Esophagus muscularis mucosa (tissue), 4 donors: ENCODE measurements around the gene BATF2. TPM values are rescaled to one million over a fixed set of nuclear protein-coding genes. Genes with fewer than 3 reads are reported as not detected.
A peak's percentile ranks its signal among the peaks of the same experiment; 100 is the strongest.

ENCODE experiments used
- DNase-seq: peaks from one replicate; pipeline ENCODE4 v3.0.0-alpha.2; 2017; ENCODE audit errors: extremely low spot score
- H3K27ac ChIP-seq, 4 donors: fragments of 200-600 bp; sonication (generic); replicated peaks in 1 of 4; 1 replicate in 3 of 4; 2 replicates in 1 of 4; pipeline ENCODE4 v1.5.1; 2016 to 2019; ENCODE audit warnings: mild to moderate bottlenecking in 1 of 4
- H3K27me3 ChIP-seq, 4 donors: fragments of 200-600 bp; sonication (generic); one replicate each; pipeline versions ENCODE4 v1.5.1 to v1.6.0; 2016 to 2019
- H3K36me3 ChIP-seq, 4 donors: fragments of 200-600 bp; sonication (generic); one replicate each; pipeline ENCODE4 v1.5.1; 2016 to 2019
- H3K4me1 ChIP-seq, 4 donors: fragments of 200-600 bp; sonication (generic); one replicate each; pipeline ENCODE4 v1.5.1; 2016 to 2019
- H3K4me3 ChIP-seq, 4 donors: fragments of 200-600 bp; sonication (generic); 1 replicate in 2 of 4; 2 replicates in 2 of 4; pipeline ENCODE4 v1.5.1; 2016 to 2019; ENCODE audit warnings: mild to moderate bottlenecking in 4 of 4, moderate library complexity in 1 of 4
- H3K9me3 ChIP-seq, 4 donors: fragments of 200-600 bp; sonication (generic); 1 replicate in 3 of 4; 2 replicates in 1 of 4; pipeline ENCODE4 v1.5.1; 2016 to 2019
- CTCF ChIP-seq, 3 experiments: fragments of 200-600 bp in 2 of 3; fragments of 450-650 bp in 1 of 3; sonication (generic) in 2 of 3; IDR thresholded peaks; one replicate each; pipeline ENCODE4 v1.5.1; 2017 to 2019; ENCODE audit warnings: antibody characterized with exemption in 3 of 3, mild to moderate bottlenecking in 2 of 3, moderate library complexity in 1 of 3
- EP300 ChIP-seq: sonication (generic); formaldehyde crosslinking; IDR thresholded peaks from one replicate; pipeline ENCODE4 v1.6.1; 2017; ENCODE audit warnings: antibody characterized with exemption
- POLR2A ChIP-seq: fragments of 450-650 bp; IDR thresholded peaks from one replicate; pipeline ENCODE4 v1.6.1; 2017; ENCODE audit warnings: antibody characterized with exemption, moderate library complexity, mild to moderate bottlenecking, low read depth
- POLR2AphosphoS5 ChIP-seq, 2 donors: sonication (generic); formaldehyde crosslinking; IDR thresholded peaks; one replicate each; pipeline ENCODE4 v1.6.1; 2017; ENCODE audit warnings: antibody characterized with exemption in 2 of 2
- WGBS: methylation state at CpG from one replicate; pipeline ENCODE4 v1.1.5; 2018; 5-methylcytosine and 5-hydroxymethylcytosine counted together
- intact Hi-C: fragments of 100-400 bp; cut with DNase I; formaldehyde crosslinking; loops from one replicate; pipeline ENCODE4 v1.15.1; 2023
- total RNA-seq, 4 donors: library from RNA; depleted of rRNA; stranded (reverse); fragments of >200 nt; gene quantifications; one replicate each; pipeline versions ENCODE4 v1.1.0 to v1.2.1, GENCODE V29; 2016

BATF2 gene, protein sequence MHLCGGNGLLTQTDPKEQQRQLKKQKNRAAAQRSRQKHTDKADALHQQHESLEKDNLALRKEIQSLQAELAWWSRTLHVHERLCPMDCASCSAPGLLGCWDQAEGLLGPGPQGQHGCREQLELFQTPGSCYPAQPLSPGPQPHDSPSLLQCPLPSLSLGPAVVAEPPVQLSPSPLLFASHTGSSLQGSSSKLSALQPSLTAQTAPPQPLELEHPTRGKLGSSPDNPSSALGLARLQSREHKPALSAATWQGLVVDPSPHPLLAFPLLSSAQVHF
- 1 to 10 TPM in 3 of 4 donors, under 1 TPM in 1; 0.42 to 5.1 (median 3.1) TPM for total RNA-seq

DNA sequence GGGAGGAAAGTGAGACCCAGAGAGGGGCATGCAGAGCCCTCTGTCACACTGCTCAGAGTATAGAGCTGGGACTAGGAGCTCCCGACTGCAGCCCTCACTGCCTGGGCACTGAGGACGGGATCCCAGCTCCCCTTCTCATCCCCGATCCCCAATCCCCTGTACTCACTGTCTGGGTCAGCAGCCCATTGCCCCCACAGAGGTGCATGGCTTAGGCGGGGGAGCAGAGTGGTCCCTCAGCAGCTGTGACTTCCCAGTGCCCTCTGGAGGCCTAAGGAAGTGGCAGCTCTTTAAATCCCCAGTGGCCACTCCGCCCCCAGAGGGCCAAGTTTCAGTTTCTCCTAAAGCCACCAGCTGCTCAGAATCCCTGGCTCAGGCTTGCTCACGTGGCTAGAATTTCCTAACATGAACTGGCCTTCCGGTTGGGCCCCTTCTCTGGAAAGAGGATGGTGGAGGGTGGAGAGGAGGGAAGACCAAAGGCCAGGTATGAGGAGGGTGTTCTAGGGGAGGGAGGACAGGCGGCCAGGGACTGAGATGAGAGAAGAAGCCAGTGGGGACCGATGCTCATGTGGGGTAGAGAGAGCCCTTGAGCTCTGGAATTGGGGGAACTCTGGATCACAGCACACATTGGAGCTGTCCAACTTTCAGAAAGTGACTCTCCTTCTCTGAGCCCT, at the start of gene BATF2:
Gene BATF2 (minus strand): TSS at position 262 of the 671 bp plus-strand sequence. CDS start 57 bp downstream, at position 205.
- Histone ChIP-seq H3K9me3 (no peaks in the 10 kb centered on the region), H3K36me3 (peaks cover 0 to 6% (median 0%) of the 10 kb centered on the region in 4 donors), H3K27ac (peak within 1 kb of the TSS; percentile 42 to 74 (median 72)), H3K27me3 (no peaks in the 10 kb centered on the region), H3K4me3 (peak within 1 kb of the TSS; percentile 50 to 55 (median 52)), H3K4me1 (peaks cover 12 to 27% (median 18%) of the 10 kb centered on the region in 4 donors)
- peak; percentile 96 for DNase-seq
- TF ChIP-seq POLR2A: no peak
- TF ChIP-seq CTCF (IDR thresholded peaks at IDR 0.05): peak; percentile 30 to 54 (median 52)
- TF ChIP-seq POLR2AphosphoS5 (IDR thresholded peaks at IDR 0.05): peak; percentile 72 to 73
- intact Hi-C loops: no loop called here
- WGBS: 23% methylated on average over 8 of the region's 9 CpGs

DNA sequence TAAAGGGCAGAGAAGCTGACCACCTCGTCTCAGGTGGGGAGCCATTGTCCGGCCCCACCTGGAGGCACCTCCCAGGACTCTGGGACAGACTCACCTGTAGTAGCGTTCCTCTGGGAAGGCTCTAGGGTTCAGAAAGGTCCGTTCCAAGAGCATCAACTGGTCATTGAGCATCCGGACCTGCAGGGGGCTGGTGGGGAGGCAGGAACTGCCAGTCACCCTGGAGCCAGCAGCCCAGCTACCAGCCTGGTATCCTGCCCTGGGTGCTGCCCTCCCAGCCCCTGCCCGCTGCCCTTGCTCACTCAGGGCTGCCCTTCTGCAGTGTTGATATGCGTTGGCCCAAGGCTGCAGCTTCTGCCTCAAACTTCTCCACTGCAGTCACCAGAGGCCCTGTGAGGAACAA, 49.0 kb upstream of the BATF2 start:
- no peaks in the 10 kb centered on the region for H3K9me3 ChIP-seq
- H3K27ac ChIP-seq: no peak overlapping the region
- intact Hi-C loops: loop anchor here (5.0 kb wide), 1 partner anchor 37 kb away; the partner anchor contains the start of genes CDCA5 and ZFPL1
- no CpG with 5 or more reads among the region's 7 CpGs for WGBS
- H3K4me1 ChIP-seq: peaks cover 29 to 58% (median 42%) of the 10 kb centered on the region in 4 donors
- no peak overlapping the region for H3K4me3 ChIP-seq
- no peak for DNase-seq
- peaks cover 0 to 27% (median 17%) of the 10 kb centered on the region in 4 donors for H3K36me3 ChIP-seq
- no peak for TF ChIP-seq POLR2A
- TF ChIP-seq CTCF (IDR thresholded peaks at IDR 0.05): no peak
- TF ChIP-seq POLR2AphosphoS5 (IDR thresholded peaks at IDR 0.05): no peak
- no peak for TF ChIP-seq EP300
- H3K27me3 ChIP-seq: no peaks in the 10 kb centered on the region

GRCh38 chr11:65045061-65045460, 48.3 kb upstream of the BATF2 start:
- intact Hi-C loops: loop anchor here (5.0 kb wide), 1 partner anchor 37 kb away; the partner anchor contains the start of genes CDCA5 and ZFPL1
- TF ChIP-seq EP300 (no peak), CTCF (IDR thresholded peaks at IDR 0.05) (no peak), POLR2AphosphoS5 (IDR thresholded peaks at IDR 0.05) (no peak), POLR2A (no peak)

DNA sequence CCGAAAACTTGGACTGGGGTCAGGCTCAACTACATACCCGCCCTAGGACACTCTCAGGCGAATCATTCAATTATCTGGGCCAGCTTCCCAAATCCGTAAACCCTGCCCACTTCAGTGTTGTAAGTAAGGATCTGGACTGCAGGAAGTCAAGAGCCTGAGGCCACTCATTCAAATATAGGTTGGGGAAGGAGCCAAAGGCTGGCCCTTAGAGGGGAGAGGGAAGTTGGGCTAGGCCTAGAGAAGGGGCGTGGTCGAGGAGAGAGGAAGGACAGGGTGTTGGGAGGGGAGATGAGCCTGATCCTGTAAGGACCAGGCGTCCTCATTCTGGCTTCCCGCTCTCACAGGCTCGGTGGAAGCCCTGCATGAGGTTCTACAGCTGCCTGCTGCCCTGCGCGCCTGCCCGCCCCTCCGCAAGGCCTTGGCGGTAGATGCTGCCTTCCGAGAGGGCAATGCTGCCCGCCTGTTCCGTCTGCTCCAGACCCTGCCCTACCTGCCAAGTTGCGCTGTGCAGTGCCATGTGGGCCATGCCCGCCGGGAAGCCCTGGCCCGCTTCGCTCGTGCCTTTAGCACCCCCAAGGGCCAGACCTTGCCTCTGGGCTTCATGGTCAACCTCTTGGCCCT, 47.2 kb upstream of the BATF2 start:
- WGBS: 52% methylated on average over 8 of the region's 23 CpGs
- Histone ChIP-seq H3K27me3 (no peaks in the 10 kb centered on the region), H3K36me3 (peaks cover 0 to 38% (median 24%) of the 10 kb centered on the region in 4 donors), H3K27ac (no peak overlapping the region), H3K4me3 (no peak overlapping the region), H3K9me3 (no peaks in the 10 kb centered on the region), H3K4me1 (peaks cover 35 to 67% (median 50%) of the 10 kb centered on the region in 4 donors)
- TF ChIP-seq POLR2A (no peak), CTCF (IDR thresholded peaks at IDR 0.05) (no peak)
- DNase-seq: no peak
- intact Hi-C loops: no loop called here

More at GRCh38 chr11:65045061-65045460, 48.3 kb upstream of the BATF2 start:
- Histone ChIP-seq H3K36me3 (peaks cover 0 to 28% (median 17%) of the 10 kb centered on the region in 4 donors), H3K4me3 (no peak overlapping the region), H3K4me1 (peaks cover 35 to 65% (median 48%) of the 10 kb centered on the region in 4 donors), H3K27ac (no peak overlapping the region), H3K9me3 (no peaks in the 10 kb centered on the region), H3K27me3 (no peaks in the 10 kb centered on the region)
- WGBS: 85% methylated on average over 5 of the region's 5 CpGs
- no peak for DNase-seq
